ENCODE measurements around the gene FBXL13.
"Not testable (repeated sequence)": the region's sequence is repeated elsewhere in the genome, so short reads cannot be mapped to it uniquely, and the experiment has no call there.

FBXL13 gene

DNA sequence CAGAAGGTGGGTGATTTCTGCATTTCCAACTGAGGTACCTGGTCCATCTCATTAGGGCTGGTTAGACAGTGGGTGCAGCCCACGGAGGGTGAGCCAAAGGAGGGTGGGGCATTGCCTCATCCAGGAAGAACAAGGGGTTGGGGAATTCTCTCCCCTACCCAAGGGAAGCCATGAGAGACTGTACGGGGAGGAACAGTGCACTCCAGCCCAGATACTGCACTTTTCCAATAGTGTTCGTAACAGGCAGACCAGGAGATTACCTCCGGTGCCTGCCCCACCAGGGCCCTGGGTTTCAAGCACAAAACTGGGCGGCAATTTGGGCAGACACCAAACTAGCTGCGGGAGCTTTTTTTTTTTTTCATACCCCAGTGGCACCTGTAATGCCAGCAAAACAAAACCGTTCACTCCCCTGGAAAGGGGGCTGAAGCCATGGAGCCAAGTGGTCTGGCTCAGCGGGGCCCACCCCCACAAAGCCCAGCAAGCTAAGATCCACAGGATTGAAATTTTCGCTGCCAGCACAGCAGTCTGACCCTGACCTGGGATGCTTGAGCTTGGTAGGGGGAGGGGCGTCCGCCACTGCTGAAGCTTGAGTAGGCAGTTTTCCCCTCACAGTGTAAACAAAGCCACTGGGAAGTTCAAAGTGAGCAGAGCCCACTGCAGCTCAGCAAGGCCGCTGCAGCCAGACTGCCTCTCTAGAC lies 31.6 kb upstream of the FBXL13 start:
- Histone ChIP-seq H3K36me3 (ENCODE audit: insufficient read depth, low read length) (peaks cover 12% of the 10 kb centered on the region), H3K27ac (ENCODE audit: low read depth, low read length) (no peak overlapping the region), H3K9ac (ENCODE audit: low read length) (no peak overlapping the region), H3K4me3 (ENCODE audit: low read depth in 1 of 2, low read length in 2 of 2) (no peak overlapping the region), H3K27me3 (ENCODE audit: control insufficient read depth in 1 of 2, insufficient read depth in 2 of 2, low read length in 2 of 2) (no peaks in the 10 kb centered on the region), H3K4me1 (ENCODE audit: insufficient read depth, low read length) (no peaks in the 10 kb centered on the region), H3K9me3 (ENCODE audit: low read length) (no peaks in the 10 kb centered on the region)

DNA sequence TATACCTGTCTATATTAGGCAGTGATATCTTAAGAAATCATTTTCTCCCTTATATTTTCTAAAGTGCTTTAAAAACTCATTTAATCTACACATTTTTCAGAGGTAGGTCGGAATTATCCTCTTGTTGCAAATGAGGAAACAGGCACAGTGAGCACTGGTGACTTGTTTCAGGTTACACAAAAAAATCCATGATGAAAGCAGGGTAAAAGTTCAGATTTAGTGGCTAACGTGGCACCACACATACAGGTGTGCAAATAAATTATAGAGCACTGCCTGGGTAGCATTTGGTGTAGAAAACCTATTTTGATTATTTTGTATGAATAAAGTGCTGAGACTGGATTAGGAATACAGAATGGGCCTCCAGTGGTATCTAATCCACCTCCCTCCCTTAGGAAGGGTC lies 26.9 kb upstream of the FBXL13 start:
- Histone ChIP-seq H3K4me1 (ENCODE audit: insufficient read depth, low read length) (no peaks in the 10 kb centered on the region), H3K4me3 (ENCODE audit: low read depth in 1 of 2, low read length in 2 of 2) (no peak overlapping the region), H3K36me3 (ENCODE audit: insufficient read depth, low read length) (peaks cover 23% of the 10 kb centered on the region), H3K27ac (ENCODE audit: low read depth, low read length) (no peak overlapping the region), H3K27me3 (ENCODE audit: control insufficient read depth in 1 of 2, insufficient read depth in 2 of 2, low read length in 2 of 2) (no peaks in the 10 kb centered on the region), H3K9ac (ENCODE audit: low read length) (no peak overlapping the region), H3K9me3 (ENCODE audit: low read length) (no peaks in the 10 kb centered on the region)

- Histone ChIP-seq H3K36me3 (ENCODE audit: insufficient read depth, low read length) (peaks cover 25% of the 10 kb centered on the region), H3K27me3 (ENCODE audit: control insufficient read depth in 1 of 2, insufficient read depth in 2 of 2, low read length in 2 of 2) (no peaks in the 10 kb centered on the region), H3K4me3 (ENCODE audit: low read depth in 1 of 2, low read length in 2 of 2) (no peak overlapping the region), H3K9ac (ENCODE audit: low read length) (no peak overlapping the region), H3K9me3 (ENCODE audit: low read length) (no peaks in the 10 kb centered on the region), H3K27ac (ENCODE audit: low read depth, low read length) (no peak overlapping the region), H3K4me1 (ENCODE audit: insufficient read depth, low read length) (no peaks in the 10 kb centered on the region)
These were observed 25.8 kb upstream of the FBXL13 start for GRCh38 chr7:103100348-103100747.

DNA sequence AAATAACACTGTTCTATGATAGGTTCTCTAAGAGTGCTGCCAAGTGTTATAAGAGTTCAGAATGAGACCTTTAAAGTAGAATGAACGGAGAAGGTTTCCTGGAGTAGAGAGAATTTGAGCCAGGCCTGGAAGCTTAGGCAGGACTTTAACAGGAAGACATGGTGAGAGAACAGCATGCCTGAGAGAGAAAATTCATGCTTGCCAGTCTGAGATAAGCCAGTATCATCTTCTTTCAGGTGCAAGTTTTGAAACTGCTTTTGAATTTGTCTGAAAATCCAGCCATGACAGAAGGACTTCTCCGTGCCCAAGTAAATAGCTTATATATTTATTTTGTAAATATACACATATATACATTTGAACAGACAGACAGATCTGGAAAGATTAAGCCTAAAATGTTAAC lies 22.4 kb upstream of the FBXL13 start:
- Histone ChIP-seq H3K9ac (ENCODE audit: low read length) (no peak overlapping the region), H3K4me3 (ENCODE audit: low read depth in 1 of 2, low read length in 2 of 2) (no peak overlapping the region), H3K27me3 (ENCODE audit: control insufficient read depth in 1 of 2, insufficient read depth in 2 of 2, low read length in 2 of 2) (no peaks in the 10 kb centered on the region), H3K27ac (ENCODE audit: low read depth, low read length) (no peak overlapping the region), H3K36me3 (ENCODE audit: insufficient read depth, low read length) (peaks cover 26% of the 10 kb centered on the region), H3K9me3 (ENCODE audit: low read length) (no peaks in the 10 kb centered on the region), H3K4me1 (ENCODE audit: insufficient read depth, low read length) (no peaks in the 10 kb centered on the region)

DNA sequence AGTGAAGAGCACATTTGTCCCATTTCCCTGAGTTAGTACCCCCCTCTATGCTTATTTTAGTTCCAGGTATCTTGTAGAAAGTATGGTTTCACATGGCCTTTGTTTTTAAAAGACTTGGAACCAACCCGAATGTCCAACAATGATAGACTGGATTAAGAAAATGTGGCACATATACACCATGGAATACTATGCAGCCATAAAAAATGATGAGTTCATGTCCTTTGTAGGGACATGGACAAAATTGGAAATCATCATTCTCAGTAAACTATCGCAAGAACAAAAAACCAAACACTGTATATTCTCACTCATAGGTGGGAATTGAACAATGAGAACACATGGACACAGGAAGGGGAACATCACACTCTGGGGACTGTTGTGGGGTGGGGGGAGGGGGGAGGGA lies 21.0 kb upstream of the FBXL13 start:
- H3K27ac ChIP-seq (ENCODE audit: low read depth, low read length); H3K4me1 ChIP-seq (ENCODE audit: insufficient read depth, low read length); H3K9me3 ChIP-seq (ENCODE audit: low read length); H3K27me3 ChIP-seq (ENCODE audit: control insufficient read depth in 1 of 2, insufficient read depth in 2 of 2, low read length in 2 of 2); H3K4me3 ChIP-seq (ENCODE audit: low read depth in 1 of 2, low read length in 2 of 2); H3K9ac ChIP-seq (ENCODE audit: low read length): not testable (repeated sequence)
- H3K36me3 ChIP-seq (ENCODE audit: insufficient read depth, low read length) = peaks cover 26% of the 10 kb centered on the region

DNA sequence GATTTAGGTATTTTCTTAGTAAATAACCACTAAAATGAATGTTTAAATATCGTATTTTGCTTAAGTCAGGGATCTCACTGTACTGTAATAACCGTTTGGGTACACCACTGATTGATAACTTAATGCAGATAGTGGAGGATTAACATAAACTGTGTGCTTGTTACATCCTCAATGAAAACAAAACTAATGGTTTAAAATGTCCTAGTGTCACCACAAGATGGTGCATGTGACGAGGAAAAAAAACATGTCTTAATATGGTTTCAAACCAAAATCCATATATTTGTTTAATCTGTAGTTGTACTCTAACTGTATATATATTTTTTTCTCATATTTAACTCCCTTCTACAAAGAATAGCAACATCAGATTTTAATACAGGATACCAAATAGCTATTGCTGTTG lies 19.5 kb upstream of the FBXL13 start:
- no peak overlapping the region for H3K4me3 ChIP-seq (ENCODE audit: low read depth in 1 of 2, low read length in 2 of 2)
- peaks cover 23% of the 10 kb centered on the region for H3K36me3 ChIP-seq (ENCODE audit: insufficient read depth, low read length)
- H3K9me3 ChIP-seq (ENCODE audit: low read length) = no peaks in the 10 kb centered on the region

GRCh38 chr7:103093429-103093828 lies 18.8 kb upstream of the FBXL13 start:
- Histone ChIP-seq H3K9me3 (ENCODE audit: low read length) (no peaks in the 10 kb centered on the region), H3K4me3 (ENCODE audit: low read depth in 1 of 2, low read length in 2 of 2) (no peak overlapping the region), H3K36me3 (ENCODE audit: insufficient read depth, low read length) (peaks cover 25% of the 10 kb centered on the region), H3K27me3 (ENCODE audit: control insufficient read depth in 1 of 2, insufficient read depth in 2 of 2, low read length in 2 of 2) (no peaks in the 10 kb centered on the region), H3K27ac (ENCODE audit: low read depth, low read length) (no peak overlapping the region), H3K9ac (ENCODE audit: low read length) (no peak overlapping the region), H3K4me1 (ENCODE audit: insufficient read depth, low read length) (no peaks in the 10 kb centered on the region)

More for the DNA sequence above, 19.5 kb upstream of the FBXL13 start:
- Histone ChIP-seq H3K9ac (ENCODE audit: low read length) (no peak overlapping the region), H3K27me3 (ENCODE audit: control insufficient read depth in 1 of 2, insufficient read depth in 2 of 2, low read length in 2 of 2) (no peaks in the 10 kb centered on the region), H3K4me1 (ENCODE audit: insufficient read depth, low read length) (no peaks in the 10 kb centered on the region), H3K27ac (ENCODE audit: low read depth, low read length) (no peak overlapping the region)

DNA sequence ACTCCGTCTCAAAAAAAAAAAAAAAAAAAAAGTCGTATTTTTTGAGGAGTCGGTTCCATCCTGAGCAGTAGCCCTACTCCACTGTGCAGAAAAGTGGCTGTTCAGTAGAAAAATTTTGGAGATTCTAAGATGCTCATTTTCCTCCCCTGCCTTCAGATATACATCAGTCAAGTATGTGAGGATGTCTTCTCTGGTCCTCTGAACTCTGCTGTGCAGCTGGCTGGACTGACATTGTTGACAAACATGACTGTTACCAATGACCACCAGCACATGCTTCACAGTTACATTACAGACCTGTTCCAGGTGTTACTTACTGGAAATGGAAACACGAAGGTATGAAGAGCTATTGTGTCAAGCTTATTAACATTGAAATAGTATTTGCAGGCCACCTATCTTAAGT lies 17.7 kb upstream of the FBXL13 start:
- peaks cover 24% of the 10 kb centered on the region for H3K36me3 ChIP-seq (ENCODE audit: insufficient read depth, low read length)
- H3K9me3 ChIP-seq (ENCODE audit: low read length) = not testable (repeated sequence)

DNA sequence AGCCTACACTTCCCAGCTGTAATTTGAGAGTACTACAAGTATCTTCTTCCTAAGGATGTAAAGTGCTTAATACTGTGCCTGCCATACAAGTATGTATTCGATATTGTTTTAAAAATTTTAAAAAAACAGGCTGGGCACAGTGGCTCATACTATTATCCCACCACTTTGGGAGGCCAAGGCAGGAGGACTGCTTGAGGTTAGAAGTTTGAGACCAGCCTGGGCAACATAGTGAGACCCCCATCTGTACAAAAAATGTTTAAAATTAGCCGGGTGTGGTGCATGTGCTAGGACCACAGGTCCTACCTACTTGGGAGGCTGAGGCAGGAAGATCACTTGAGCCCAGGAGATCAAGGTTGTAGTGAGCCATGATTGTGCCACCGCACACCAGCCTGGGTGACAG lies 8.6 kb upstream of the FBXL13 start:
- no peaks in the 10 kb centered on the region for H3K4me1 ChIP-seq (ENCODE audit: insufficient read depth, low read length)
- peaks cover 33% of the 10 kb centered on the region for H3K36me3 ChIP-seq (ENCODE audit: insufficient read depth, low read length)
- no peaks in the 10 kb centered on the region for H3K9me3 ChIP-seq (ENCODE audit: low read length)

More for the DNA sequence above, 17.7 kb upstream of the FBXL13 start:
- not testable (repeated sequence) for H3K4me1 ChIP-seq (ENCODE audit: insufficient read depth, low read length); H3K9ac ChIP-seq (ENCODE audit: low read length); H3K4me3 ChIP-seq (ENCODE audit: low read depth in 1 of 2, low read length in 2 of 2); H3K27me3 ChIP-seq (ENCODE audit: control insufficient read depth in 1 of 2, insufficient read depth in 2 of 2, low read length in 2 of 2); H3K27ac ChIP-seq (ENCODE audit: low read depth, low read length)

DNA sequence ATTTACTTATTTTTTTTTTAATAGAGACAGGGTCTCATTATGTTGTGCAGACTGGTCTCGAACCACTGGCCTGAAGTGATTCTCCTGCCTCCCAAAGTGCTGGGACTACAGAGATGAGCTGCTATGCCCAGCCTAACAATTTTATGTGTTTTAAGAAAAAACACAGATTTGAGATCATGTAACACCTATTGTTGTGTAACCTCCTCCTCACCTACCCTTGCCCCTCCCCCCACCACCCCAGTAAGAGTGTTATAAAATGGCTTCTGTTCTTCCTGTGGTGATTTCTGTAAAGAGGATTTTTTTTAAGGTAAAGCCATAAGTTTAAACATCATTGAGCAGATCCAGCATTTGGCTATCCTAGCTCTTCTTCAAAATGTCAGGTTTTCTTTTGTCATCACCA lies 7.9 kb upstream of the FBXL13 start:
- no peaks in the 10 kb centered on the region for H3K9me3 ChIP-seq (ENCODE audit: low read length)
- H3K27ac ChIP-seq (ENCODE audit: low read depth, low read length) = no peak overlapping the region
- H3K4me3 ChIP-seq (ENCODE audit: low read depth in 1 of 2, low read length in 2 of 2) = no peak overlapping the region
- no peaks in the 10 kb centered on the region for H3K4me1 ChIP-seq (ENCODE audit: insufficient read depth, low read length)
- peaks cover 31% of the 10 kb centered on the region for H3K36me3 ChIP-seq (ENCODE audit: insufficient read depth, low read length)
- H3K9ac ChIP-seq (ENCODE audit: low read length) = no peak overlapping the region
- H3K27me3 ChIP-seq (ENCODE audit: control insufficient read depth in 1 of 2, insufficient read depth in 2 of 2, low read length in 2 of 2) = no peaks in the 10 kb centered on the region

More for the DNA sequence above, 8.6 kb upstream of the FBXL13 start:
- H3K4me3 ChIP-seq (ENCODE audit: low read depth in 1 of 2, low read length in 2 of 2) = no peak overlapping the region
- no peak overlapping the region for H3K9ac ChIP-seq (ENCODE audit: low read length)
- no peak overlapping the region for H3K27ac ChIP-seq (ENCODE audit: low read depth, low read length)
- H3K27me3 ChIP-seq (ENCODE audit: control insufficient read depth in 1 of 2, insufficient read depth in 2 of 2, low read length in 2 of 2) = no peaks in the 10 kb centered on the region

GRCh38 chr7:103080923-103081322 lies 6.3 kb upstream of the FBXL13 start:
- Histone ChIP-seq H3K4me1 (ENCODE audit: insufficient read depth, low read length) (peaks cover 4% of the 10 kb centered on the region), H3K9ac (ENCODE audit: low read length) (no peak overlapping the region), H3K9me3 (ENCODE audit: low read length) (no peaks in the 10 kb centered on the region), H3K27ac (ENCODE audit: low read depth, low read length) (no peak overlapping the region), H3K4me3 (ENCODE audit: low read depth in 1 of 2, low read length in 2 of 2) (no peak overlapping the region), H3K27me3 (ENCODE audit: control insufficient read depth in 1 of 2, insufficient read depth in 2 of 2, low read length in 2 of 2) (no peaks in the 10 kb centered on the region), H3K36me3 (ENCODE audit: insufficient read depth, low read length) (peaks cover 24% of the 10 kb centered on the region)

DNA sequence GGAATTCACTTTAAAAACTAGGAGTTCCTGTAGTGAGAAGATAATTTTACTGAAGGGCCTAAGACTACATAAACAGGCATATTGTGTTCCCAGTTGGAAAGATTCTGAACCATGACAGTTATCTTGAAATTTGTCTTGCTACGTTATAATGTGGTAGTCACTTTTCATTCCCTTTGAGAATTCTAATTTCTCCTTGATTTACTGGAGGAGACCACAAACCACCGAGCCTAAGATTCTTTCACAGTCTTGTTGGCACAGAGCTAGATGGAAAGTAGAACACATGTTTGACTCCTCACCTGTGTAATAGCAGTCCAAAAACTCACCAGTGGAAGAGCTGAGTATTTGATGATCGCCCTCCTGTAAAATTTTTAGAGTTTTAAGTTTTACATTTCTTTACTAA lies 5.2 kb upstream of the FBXL13 start:
- H3K27ac ChIP-seq (ENCODE audit: low read depth, low read length) = no peak overlapping the region
- H3K36me3 ChIP-seq (ENCODE audit: insufficient read depth, low read length) = peaks cover 14% of the 10 kb centered on the region
- no peaks in the 10 kb centered on the region for H3K27me3 ChIP-seq (ENCODE audit: control insufficient read depth in 1 of 2, insufficient read depth in 2 of 2, low read length in 2 of 2)
- peaks cover 7% of the 10 kb centered on the region for H3K4me1 ChIP-seq (ENCODE audit: insufficient read depth, low read length)
- H3K4me3 ChIP-seq (ENCODE audit: low read depth in 1 of 2, low read length in 2 of 2) = no peak overlapping the region
- no peak overlapping the region for H3K9ac ChIP-seq (ENCODE audit: low read length)
- no peaks in the 10 kb centered on the region for H3K9me3 ChIP-seq (ENCODE audit: low read length)

All from muscle layer of colon (tissue), 2 donors.